SK-N-SH treated with all-trans-retinoic acid at 6 μM for 48 hours (cell line): ENCODE data around the gene GJC2.

Experiments
- ATAC-seq: fragments of 200-7000 bp; cut with Tn5 transposase; 3 replicates; pipeline ENCODE4 v1.9.1; 2020; ENCODE audit warnings: mild to moderate bottlenecking, moderate library complexity
- POU6F1 ChIP-seq: fragments of 250-450 bp; sonication (Bioruptor Pico); IDR thresholded peaks from 2 replicates; pipeline ENCODE4 v1.8.0; 2021; ENCODE audit warnings: low read depth, mild to moderate bottlenecking, moderate library complexity, borderline replicate concordance

Gene GJC2

GRCh38 chr1:228208831-228209551 is 59.3 kb downstream of the GJC2 start:
- TF ChIP-seq POU6F1: no peak
- TF ChIP-seq, all 23 proteins: peak for 0
- no peak for ATAC-seq
